HEK293 (cell line): ENCODE results near the gene NHS.

Experiments
- CTCF ChIA-PET: fragments of 350-600 bp; formaldehyde crosslinking; extraction: SDS; loops from one replicate; lab custom pipeline; 2021; ENCODE audit warnings: antibody characterized with exemption; lab: Yijun Ruan, JAX
- POLR2A ChIA-PET: fragments of 300-600 bp; formaldehyde crosslinking; extraction: SDS; loops from one replicate; lab custom pipeline; 2020; ENCODE audit warnings: antibody characterized with exemption, inconsistent platforms; lab: Yijun Ruan, JAX
- H3K27ac ChIP-seq: fragments of 200-500 bp; sonication (Bioruptor generic); 2 replicates; pipeline ENCODE4 v1.5.1; 2014; ENCODE audit warnings: low read depth, low read length, control low read depth, inconsistent platforms; ENCODE audit errors: extremely low read depth
- H3K36me3 ChIP-seq, 2 experiments: fragments of 200-500 bp in 1 of 2; sonication (Bioruptor generic) in 1 of 2; 1 replicate in 1 of 2; 2 replicates in 1 of 2; pipeline ENCODE4 v1.5.1; 2014 to 2017; ENCODE audit warnings: inconsistent platforms in 2 of 2, low read length in 2 of 2; ENCODE audit not compliant: control insufficient read depth in 2 of 2, insufficient read depth in 1 of 2
- H3K4me1 ChIP-seq: fragments of 200-500 bp; sonication (Bioruptor generic); 2 replicates; pipeline ENCODE4 v1.5.1; 2014; ENCODE audit warnings: mild to moderate bottlenecking, low read length, inconsistent platforms; ENCODE audit not compliant: control insufficient read depth, insufficient read depth
- H3K4me3 ChIP-seq: 2 replicates; pipeline ENCODE4 v1.5.1; 2011; ENCODE audit warnings: low read depth, mild to moderate bottlenecking, control low read depth, low read length, moderate library complexity
- H3K9me3 ChIP-seq: fragments of 200-500 bp; sonication (Bioruptor generic); 2 replicates; pipeline ENCODE4 v1.5.1; 2014; ENCODE audit warnings: low read depth, low read length, inconsistent platforms; ENCODE audit not compliant: control insufficient read depth, insufficient read depth
- FEZF1 ChIP-seq: fragments of 450-650 bp; formaldehyde crosslinking; IDR thresholded peaks from 2 replicates; pipeline ENCODE4 v1.5.1; 2016; ENCODE audit warnings: missing biosample characterization, missing genetic modification characterization
- SETDB1 ChIP-seq: IDR thresholded peaks from one replicate; pipeline ENCODE4 v1.6.1; 2017; ENCODE audit warnings: mild to moderate bottlenecking, low read length, moderate library complexity, mixed read lengths; ENCODE audit not compliant: insufficient read length
- WT1 ChIP-seq: fragments of 450-650 bp; formaldehyde crosslinking; IDR thresholded peaks from 2 replicates; pipeline ENCODE4 v1.5.1; 2016; ENCODE audit warnings: missing biosample characterization, missing genetic modification characterization
- YY1 ChIP-seq: fragments of 450-650 bp; formaldehyde crosslinking; IDR thresholded peaks from 2 replicates; pipeline ENCODE4 v1.5.1; 2018; ENCODE audit warnings: missing biosample characterization, missing genetic modification characterization
- ZBTB44 ChIP-seq: fragments of 450-650 bp; IDR thresholded peaks from 2 replicates; pipeline ENCODE4 v1.5.1; 2018; ENCODE audit warnings: missing biosample characterization, mild to moderate bottlenecking, missing genetic modification characterization
- ZBTB49 ChIP-seq: fragments of 450-650 bp; formaldehyde crosslinking; IDR thresholded peaks from 2 replicates; pipeline ENCODE4 v1.5.1; 2016; ENCODE audit warnings: missing biosample characterization, missing genetic modification characterization, low read depth
- ZFP3 ChIP-seq: fragments of 450-650 bp; formaldehyde crosslinking; IDR thresholded peaks from 2 replicates; pipeline ENCODE4 v1.5.1; 2016; ENCODE audit warnings: low read depth, missing biosample characterization, missing genetic modification characterization
- ZNF26 ChIP-seq: fragments of 450-650 bp; formaldehyde crosslinking; IDR thresholded peaks from 2 replicates; pipeline ENCODE4 v1.5.1; 2016; ENCODE audit warnings: missing biosample characterization, missing genetic modification characterization
- ZNF280C ChIP-seq: fragments of 450-650 bp; formaldehyde crosslinking; IDR thresholded peaks from 2 replicates; pipeline ENCODE4 v1.5.1; 2016; ENCODE audit warnings: missing biosample characterization, missing genetic modification characterization
- ZNF292 ChIP-seq: fragments of 450-650 bp; formaldehyde crosslinking; IDR thresholded peaks from 2 replicates; pipeline ENCODE4 v1.5.1; 2016; ENCODE audit warnings: low read depth, missing biosample characterization, missing genetic modification characterization, borderline replicate concordance
- ZNF416 ChIP-seq: fragments of 450-650 bp; formaldehyde crosslinking; IDR thresholded peaks from 2 replicates; pipeline ENCODE4 v1.5.1; 2016; ENCODE audit warnings: missing biosample characterization, missing genetic modification characterization
- ZNF510 ChIP-seq: fragments of 450-650 bp; formaldehyde crosslinking; IDR thresholded peaks from 2 replicates; pipeline ENCODE4 v1.5.1; 2018; ENCODE audit warnings: mild to moderate bottlenecking, missing genetic modification characterization, missing biosample characterization; ENCODE audit not compliant: insufficient replicate concordance
- ZNF513 ChIP-seq: fragments of 450-650 bp; IDR thresholded peaks from 2 replicates; pipeline ENCODE4 v1.5.1; 2018; ENCODE audit warnings: missing biosample characterization, missing genetic modification characterization
- ZNF518A ChIP-seq: fragments of 450-650 bp; formaldehyde crosslinking; conservative IDR thresholded peaks from 2 replicates; pipeline ENCODE4 v1.5.1; 2016; ENCODE audit warnings: low read depth, missing biosample characterization, missing genetic modification characterization
- ZSCAN23 ChIP-seq: fragments of 450-650 bp; formaldehyde crosslinking; IDR thresholded peaks from 2 replicates; pipeline ENCODE4 v1.5.1; 2016; ENCODE audit warnings: missing biosample characterization, missing genetic modification characterization
- ZXDB ChIP-seq: fragments of 450-650 bp; formaldehyde crosslinking; IDR thresholded peaks from 2 replicates; pipeline ENCODE4 v1.5.1; 2016; ENCODE audit warnings: missing biosample characterization, missing genetic modification characterization
- TF ChIP-seq, protein P1 (sequence below): fragments of 450-650 bp; formaldehyde crosslinking; IDR thresholded peaks from 2 replicates; pipeline ENCODE4 v1.5.1; 2016; ENCODE audit warnings: missing biosample characterization, missing genetic modification characterization, low read depth

NHS gene

GRCh38 chrX:17621566-17622270, 246.7 kb downstream of the NHS start (continued):
- no peak for TF ChIP-seq ZNF26 (tag by site-specific recombination)
- TF ChIP-seq ZSCAN23: no peak
- no peak for TF ChIP-seq SETDB1
- TF ChIP-seq, protein P1, sequence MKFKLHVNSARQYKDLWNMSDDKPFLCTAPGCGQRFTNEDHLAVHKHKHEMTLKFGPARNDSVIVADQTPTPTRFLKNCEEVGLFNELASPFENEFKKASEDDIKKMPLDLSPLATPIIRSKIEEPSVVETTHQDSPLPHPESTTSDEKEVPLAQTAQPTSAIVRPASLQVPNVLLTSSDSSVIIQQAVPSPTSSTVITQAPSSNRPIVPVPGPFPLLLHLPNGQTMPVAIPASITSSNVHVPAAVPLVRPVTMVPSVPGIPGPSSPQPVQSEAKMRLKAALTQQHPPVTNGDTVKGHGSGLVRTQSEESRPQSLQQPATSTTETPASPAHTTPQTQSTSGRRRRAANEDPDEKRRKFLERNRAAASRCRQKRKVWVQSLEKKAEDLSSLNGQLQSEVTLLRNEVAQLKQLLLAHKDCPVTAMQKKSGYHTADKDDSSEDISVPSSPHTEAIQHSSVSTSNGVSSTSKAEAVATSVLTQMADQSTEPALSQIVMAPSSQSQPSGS (tag by site-specific recombination): no peak

DNA sequence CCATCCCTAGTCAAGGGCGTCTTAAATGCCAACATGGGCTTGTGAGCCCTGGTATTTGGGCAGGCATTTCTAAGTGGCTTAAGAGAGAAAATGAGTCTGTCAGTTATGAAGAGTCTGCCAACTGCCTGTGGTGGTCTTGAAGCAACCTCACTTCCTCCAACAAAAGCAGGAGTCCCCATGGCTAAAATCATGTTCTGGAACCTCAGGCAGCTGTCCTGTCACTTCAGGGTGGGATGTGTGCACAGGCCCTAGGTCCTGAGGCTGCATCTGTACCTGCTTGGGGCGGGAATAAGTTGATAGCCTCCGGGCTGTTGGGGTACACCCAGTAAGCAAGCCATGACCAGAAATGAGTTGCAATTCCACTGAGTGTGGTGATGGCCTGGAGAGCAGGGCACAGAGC, 247.3 kb downstream of the NHS start:
- no peaks in the 10 kb centered on the region for H3K36me3 ChIP-seq
- no peak overlapping the region for H3K4me3 ChIP-seq
- ChIA-PET CTCF (no interaction called here), POLR2A (no interaction called here)
- no peaks in the 10 kb centered on the region for H3K4me1 ChIP-seq
- no peaks in the 10 kb centered on the region for H3K9me3 ChIP-seq
- no peak overlapping the region for H3K27ac ChIP-seq
- TF ChIP-seq ZXDB (tag by site-specific recombination) (no peak), ZNF416 (tag by site-specific recombination) (no peak), FEZF1 (tag by site-specific recombination) (no peak), ZFP3 (tag by site-specific recombination) (no peak), ZBTB49 (tag by site-specific recombination) (no peak), ZNF292 (tag by site-specific recombination) (no peak), WT1 (tag by site-specific recombination) (no peak), ZNF510 (tag by site-specific recombination) (no peak), ZNF518A (no peak), YY1 (tag by site-specific recombination) (no peak), ZNF513 (tag by site-specific recombination) (no peak), ZBTB44 (tag by site-specific recombination) (no peak), ZNF280C (tag by site-specific recombination) (no peak)
